IPS DF 19.7 (cell line): Measurements from ENCODE around the gene CUX1.

Experiments
- DNase-seq: peaks from one replicate; pipeline ENCODE4 v3.0.0-alpha.2; 2013; ENCODE audit warnings: low read depth, low spot score

CUX1 gene

DNA sequence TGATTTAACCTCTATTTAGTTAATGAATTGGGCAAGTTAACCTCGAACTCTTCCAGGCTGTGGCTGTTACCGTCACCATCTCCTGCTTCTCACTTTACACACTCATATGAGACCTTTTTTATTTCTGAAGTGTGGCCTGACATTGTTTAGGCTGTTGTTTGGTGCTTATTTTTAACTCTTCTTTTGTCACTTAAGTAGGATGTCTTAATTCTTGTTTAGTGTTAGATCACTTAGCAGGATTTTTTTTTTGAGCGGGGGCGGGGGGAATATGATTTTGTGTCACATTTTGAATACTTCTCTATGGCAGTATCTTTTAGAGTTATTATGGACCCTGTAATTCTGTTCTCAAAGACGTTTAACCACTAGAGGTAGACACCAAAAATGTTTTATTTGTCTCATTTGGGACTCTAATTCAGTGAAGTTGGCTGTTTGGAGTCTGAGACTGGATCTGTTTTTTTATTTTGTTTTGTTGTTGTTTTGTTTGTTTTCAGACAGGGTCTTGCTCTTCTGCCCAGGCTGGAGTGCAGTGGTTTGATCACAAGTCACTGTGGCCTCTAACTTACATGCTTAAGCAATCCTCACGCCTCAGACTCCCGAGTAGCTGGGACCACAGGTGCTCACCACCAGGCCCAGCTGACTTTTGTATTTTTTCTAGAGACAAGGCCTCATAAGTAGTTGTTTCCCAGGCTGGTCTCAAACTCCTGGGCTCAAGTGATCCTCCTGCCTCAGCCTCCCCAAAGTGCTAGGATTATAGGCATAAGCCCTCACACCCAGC lies 73.5 kb downstream of the CUX1 start:
- no peak for DNase-seq

DNA sequence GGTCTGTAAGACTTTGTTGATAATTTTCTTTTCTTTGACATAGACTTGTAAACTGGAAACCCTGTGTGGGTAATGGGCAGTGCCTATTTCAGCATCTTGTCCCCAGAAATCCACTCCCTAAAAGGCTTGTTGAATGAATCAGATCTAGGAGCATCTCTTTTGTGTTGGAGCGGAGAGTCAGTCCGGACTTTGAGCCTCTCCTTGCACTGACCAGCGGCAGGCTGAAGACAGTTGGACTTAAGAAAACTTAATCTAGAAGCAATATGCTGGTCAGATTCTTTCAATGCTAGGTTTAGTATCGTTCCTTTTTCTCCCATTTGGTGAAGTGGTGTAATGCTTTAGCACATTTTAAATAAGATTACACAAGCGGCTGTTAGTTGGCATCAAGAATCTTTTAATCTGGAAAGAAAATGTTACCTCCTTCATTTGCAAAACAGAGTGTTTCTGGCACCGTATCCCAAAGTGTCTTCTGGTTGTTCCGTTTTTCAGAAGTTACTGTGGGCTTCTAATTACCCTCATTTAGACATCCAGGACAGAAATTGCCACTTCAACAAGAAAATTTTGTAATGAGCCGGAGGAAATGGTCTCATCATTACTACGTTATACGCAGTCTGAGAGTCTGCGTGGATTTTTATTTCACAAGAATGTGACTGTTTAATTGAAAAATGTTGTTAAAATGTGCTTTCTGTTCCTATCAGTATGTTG lies 74.7 kb downstream of the CUX1 start:
- DNase-seq = no peak

DNA sequence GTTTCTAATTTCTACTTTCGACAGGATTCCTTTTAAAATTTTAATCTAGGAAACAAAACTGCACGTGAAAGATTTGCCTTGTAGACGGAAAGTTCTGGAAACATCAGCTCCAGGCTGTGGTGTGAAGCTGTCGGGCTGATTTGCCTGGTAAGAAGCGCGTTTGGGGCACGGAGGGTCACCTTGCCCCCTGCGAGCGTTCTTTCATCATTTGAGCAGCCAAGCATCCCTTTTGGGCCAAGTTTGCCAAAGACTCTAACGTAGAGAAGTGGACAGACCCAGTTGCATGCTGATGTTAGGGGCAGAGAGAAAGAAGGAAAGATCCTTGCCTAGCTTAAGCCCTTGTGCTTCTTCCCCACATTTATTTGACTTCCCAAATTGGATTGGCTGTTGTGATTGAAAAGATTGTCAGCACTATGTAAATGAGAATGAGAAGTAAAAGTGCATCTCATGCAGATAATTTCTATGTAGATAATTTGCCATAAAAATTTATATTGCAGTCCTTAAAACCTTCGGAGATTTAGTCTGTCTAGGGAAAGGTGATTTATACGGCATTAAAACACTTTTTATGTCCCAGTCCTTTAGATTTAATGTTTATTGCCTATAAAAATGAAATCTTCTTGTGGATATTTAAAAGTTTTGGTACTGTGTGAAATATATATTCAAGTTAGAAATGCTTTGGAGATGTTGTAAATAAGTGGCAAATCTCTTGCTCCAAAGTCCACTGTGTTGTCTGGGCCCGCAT lies 76.1 kb downstream of the CUX1 start:
- no peak for DNase-seq

DNA sequence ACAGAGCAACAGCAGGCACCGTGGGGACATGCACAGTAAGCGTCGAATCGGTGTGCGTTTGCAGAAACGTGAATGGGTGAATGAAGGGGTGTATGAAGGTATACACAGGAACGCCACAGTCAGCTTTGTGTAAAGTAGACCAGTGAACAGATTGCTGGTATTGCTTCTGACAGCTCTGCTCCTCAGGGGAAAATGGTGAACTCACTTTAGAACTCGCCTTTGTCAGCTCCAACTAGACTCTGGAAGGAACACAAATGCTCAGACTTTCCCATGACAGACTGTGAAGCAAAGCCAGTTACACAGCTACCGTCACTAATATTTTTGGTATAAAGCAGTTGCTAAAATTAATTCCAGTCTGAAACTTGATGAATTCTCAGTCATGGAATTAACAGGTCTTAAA lies 78.9 kb downstream of the CUX1 start:
- DNase-seq = no peak

DNA sequence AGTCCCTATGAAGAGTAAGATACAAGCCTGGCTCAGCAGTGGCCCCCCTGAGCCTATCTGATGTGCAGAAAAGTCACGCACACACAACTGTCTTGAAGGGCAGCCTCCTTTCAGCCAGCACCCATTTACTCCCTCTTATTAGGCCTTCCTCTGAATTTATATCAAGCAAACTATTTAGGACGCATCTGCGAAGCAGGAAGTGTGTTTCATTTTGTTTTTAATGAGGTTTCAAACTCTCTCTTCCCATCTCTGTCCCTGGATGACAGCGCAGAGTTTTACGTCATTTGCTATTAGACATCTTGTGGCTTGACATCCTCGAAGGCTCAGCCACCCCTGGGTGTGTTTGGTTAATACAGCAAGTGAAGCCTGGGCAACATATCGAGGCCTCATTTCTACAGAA lies 79.5 kb downstream of the CUX1 start:
- DNase-seq = no peak

DNA sequence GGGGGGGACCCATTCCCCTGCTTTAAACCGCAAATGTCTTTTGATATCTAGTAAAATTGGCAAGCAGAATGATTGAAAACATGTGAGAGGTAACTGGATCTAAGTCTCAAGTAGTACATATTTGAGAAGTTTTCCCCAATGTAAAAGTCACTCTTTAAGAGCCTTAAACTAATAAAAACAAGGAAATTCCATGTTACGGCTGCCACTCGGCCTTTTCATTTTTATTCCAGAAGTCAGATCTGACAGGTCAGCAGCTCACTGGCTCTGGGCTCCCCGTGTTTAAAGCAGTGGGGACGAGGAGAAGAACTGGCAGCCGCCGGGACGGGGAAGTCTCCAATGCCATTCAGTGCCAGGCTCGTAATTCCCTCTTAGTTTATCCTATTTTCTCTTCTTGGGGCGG lies 80.7 kb downstream of the CUX1 start:
- DNase-seq = no peak

DNA sequence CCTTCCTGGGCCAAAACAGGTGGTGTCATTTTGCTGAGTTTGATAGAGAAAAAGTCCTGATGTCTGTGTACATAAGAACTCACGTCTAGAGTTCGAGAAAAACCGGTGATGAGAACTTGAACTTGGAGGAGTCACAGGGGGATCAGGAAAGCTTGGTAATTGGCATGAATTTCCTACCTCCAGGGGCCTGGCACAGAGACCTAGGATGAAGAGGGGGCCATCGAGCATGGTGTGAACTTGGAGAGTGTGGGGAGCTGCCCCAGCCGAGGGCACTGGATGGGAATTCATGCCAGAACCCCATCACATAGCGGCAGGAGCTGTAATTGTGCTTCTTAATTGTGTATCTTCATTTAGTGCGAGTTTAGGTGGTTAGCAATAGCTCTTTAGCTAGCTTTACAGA lies 82.2 kb downstream of the CUX1 start:
- no peak for DNase-seq

DNA sequence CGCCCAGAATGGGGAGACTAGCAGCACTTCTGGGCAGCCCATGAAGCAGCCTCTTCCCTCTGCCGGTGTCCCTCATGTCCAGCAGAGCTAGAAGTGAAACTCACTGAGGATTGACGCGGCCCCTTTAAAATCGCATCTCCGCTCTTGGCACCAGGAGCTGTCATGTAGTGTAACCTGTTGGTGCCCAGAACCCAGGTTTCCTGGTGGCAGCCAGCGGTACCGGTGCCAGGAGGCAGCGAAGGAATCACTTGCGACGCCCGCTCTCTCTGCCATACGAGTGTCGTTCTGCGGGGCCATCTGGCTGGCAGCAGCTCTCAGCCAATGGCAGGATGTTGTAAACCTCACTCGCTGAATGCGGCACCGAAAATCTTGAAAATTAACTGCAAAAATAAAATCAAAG lies 82.7 kb downstream of the CUX1 start:
- no peak for DNase-seq

DNA sequence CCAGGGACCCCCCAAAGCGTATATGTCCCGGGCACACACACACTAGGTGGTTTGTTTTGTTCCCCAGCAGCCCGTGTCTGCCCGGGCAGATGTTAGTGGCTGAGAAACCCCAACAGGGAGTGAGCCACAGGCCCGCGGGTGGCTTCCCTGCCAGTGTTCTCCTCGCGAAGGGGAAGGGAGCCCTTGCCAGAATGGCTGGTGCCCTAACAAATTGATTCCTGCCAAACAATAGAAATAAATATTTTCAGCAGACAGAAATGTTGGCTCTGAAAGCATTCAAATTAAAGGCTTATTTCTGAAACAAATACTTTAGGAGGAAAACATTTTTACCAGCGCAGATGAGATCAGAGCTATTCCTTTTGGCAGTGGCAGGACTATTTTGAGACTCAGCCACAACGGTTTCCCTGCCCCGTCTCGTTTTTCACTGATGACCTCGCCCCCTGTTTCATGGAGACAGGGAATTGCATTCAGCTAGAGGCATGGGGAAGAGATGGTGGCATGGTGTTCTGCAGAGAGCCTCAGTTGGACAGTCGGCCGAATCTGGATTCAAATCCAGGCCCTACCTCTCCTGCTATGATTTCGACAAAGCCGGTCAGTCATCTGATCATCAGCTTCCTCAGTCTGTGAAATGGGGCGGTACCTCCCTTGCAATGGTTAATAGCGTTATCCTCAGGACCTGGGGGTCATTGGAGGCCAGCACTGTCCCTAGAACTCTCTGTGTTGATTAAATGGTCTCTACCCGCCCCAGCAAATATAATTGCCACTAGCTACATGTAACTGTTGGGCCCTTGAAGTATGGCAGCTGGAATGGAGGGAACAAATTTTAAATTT lies 84.5 kb downstream of the CUX1 start:
- DNase-seq = no peak

DNA sequence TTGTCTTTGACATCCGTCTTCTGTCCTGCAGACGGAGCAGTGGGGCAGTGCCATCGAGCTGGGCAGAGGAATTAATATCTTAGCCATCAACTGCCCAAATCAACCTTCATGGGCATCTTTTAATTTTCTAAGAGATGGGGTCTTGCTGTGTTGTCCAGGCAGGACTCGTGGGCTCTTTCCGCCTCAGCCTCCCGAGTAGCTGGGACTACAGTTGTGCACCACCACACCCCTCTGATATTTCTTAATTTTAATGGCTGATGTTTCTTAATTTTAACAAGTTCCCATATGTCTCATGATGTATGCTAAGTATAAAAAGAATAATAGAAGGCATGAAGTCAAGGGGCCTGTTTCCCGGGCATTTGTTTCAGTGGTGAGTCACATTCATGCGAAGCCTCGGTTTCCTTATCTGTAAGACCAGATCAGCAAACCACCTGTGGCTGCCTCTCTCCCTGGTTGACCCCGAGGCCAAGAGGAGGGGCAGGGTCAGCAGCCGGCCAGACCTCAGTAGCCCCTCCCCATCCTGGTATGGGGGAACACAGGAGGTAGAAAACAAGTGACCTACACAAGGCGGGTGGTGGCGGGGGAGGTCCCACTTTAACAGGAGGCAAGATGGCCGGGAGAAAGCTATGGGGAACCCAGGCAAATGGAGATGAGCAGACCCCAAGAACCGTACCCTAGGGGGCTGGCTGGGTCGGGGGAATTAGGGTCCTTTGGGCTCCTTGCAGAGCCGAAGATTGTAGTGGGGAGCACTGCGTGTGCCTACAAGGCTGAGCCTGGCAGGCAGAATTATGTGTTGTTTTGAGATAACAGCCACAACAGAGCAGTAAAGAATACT lies 85.5 kb downstream of the CUX1 start:
- DNase-seq = no peak

DNA sequence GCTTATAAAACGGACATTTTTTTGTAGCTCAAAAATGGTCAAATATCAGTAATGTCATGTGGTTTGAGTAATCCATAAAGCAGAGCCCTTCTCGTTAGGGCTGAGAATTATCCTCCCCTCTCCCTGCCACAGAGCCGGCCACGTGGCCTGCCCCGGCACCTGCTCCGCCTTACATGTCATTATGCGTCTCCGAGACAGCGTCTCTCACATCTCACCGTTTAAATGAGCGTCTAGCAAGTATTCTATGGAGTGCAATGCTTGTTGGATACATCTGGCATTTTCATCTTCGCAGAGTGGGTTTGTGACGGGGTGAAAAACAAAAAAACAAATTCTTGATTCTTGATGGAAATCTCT lies 86.1 kb downstream of the CUX1 start:
- DNase-seq = no peak

DNA sequence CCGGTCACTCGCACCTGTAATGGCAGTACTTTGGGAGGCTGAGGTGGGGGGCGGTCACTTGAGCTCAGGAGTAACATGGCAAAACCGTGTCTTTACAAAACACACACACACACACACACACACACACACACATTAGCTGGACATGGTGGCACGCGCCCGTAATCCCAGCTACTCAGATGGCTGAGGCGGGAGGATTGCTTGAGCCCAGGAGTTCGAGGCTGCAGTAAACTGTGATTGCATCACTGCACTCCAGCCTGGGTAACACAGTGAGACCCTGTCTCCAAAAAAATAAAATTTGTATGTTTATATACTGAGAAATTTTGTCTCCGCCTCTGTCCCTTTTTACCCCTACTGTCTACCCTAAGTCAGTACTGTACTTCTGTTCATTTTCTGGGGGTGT lies 86.6 kb downstream of the CUX1 start:
- no peak for DNase-seq

DNA sequence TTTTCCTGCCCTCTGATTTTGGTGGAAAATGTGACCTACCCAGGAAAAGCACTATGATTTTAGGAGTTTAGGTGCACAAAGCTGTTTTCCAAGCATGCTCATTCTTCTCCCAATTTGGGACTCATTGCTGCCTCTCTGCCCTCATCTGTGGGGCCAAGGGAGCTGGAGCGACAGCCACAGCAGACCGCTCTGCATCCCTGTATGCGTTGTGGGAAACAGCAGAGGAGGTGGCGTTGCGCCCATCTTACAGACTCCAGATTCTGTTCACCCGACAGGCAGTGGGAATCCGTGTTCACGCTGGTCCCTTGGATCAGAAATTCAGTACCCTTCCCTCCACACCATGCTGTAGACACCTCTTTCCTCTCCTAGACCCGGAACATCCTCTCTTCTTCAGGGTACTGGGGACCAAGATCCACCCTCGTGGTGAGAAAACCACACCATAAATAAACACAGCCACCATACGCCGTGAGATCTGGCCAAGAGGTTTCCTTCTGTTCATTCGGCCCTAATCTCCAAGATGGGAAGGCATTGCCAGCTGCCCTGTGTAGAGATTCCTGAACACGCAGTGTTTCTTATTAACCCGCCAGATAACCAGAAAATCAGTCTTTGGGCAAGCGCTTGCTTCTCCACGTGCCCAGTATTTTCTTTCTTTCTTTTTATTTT lies 87.9 kb downstream of the CUX1 start:
- no peak for DNase-seq

DNA sequence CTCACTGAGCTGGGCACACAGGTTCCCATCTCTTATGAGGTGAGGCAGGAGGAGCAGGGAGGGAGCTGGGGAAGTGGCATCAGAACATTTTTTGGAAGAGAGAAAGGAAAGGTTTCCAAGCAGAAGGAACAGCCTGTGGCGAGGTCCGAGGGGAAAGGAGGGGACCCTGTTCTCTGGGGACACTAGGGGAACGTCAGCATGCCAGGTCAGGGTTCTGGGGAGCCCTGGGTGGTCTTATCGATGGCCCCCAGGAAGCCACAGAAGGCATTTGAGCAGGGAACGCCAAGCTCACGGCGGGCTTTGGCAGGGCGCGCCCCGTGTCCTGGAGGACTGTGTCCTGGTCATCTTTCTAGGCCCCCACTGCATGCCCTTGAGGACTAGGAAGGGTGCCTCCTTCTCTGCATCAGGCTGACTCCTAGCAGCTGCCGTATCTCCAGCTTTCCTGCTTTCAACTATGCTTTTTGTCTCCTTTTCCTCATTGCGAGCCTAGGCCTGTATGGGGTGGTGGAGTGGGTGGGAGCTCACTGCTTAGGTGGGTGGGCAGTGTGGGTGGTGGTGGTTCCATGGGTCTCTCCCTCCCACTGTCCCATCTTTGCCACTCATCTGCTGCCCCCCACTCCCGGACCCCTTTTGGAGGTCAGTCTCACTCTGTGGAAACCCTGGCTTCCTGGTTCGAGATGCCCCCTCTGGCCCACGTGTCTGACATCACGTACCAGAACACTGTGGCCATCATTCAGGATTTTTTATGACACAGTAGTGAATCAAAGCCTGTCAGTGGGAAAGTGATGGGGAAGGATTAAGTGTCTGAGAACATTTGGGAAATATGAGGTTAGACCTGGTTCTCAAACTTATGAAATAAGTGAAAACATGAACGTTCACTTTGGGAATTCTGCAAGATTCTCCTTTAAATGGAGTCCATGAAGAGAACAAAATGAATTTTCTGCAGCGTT lies 89.1 kb downstream of the CUX1 start:
- no peak for DNase-seq

DNA sequence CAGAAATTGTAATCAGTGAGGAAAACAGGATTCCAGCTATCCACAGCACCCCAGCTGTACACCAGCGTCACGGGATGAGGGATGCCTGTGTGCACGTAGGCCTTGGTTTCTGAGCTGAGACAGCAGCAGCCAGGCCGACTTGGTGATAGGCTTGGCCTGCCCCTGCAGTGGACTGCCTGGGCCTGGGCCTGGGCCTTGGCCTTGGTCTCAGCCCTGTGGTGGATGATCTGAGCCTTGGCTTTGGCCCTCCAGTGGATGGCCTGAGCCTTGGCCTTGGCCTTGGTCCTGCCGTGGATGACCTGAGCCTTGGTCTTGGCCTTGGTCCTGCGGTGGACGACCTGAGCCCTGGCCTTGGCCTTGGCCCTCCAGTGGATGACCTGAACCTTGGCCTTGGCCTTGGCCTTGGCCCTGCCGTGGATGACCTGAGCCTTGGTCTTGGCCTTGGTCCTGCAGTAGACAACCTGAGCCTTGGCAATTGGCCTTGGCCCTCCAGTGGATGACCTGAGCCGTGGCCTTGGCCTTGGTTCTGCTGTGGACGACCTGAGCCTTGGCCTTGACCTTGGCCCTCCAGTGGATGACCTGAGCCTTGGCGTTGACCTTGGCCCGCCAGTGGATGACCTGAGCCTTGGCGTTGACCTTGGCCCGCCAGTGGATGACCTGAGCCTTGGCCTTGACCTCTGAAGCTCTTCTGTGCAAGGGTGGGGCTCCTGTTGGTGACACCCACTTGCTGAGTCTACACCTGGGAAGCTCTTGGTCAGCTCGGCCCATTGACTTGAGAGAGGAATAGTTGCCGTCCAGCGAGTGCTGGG lies 93.8 kb downstream of the CUX1 start:
- no peak for DNase-seq

DNA sequence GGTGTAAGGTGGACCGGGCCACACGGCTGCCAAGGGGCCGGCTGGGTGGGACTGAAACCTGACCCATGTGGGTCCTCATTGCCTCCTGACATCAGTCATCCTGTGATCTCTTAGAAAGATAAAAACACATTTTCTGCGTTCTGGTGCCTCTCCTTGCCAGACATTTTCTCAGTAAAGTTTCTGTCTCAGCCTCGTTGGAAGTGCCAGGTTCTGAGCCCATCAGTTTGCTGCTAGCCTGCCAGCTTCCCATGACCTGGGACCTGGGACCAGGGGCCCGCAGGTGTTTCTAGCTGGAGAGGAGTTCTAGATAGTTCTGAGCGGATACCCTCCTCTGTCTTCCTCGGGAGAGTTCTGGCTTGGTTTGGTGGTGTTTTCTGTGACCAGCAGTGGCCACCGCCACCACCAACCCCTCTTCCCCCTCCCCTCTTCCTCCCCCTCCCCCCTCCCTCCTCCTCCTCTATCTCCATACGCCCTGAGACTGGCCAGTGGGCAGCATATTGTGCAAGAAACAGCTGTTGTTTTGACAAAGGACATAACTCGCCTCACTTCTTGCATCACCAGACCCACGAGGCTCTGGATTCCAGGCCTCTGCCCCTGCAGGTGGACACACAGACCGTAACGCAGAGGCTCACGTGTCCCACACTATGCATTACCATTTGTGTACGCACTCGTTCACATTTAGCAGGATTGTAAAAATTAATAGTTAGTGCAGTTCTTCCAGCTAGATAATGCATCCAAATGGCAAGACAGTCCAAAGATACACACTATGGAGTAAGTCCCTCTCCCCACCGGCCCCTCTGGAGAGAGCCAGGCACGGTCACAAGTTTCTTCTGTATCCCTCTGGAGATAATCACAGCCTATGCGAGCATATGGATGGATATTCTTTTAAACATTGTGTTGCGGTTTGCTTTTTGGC lies 94.6 kb downstream of the CUX1 start:
- no peak for DNase-seq

DNA sequence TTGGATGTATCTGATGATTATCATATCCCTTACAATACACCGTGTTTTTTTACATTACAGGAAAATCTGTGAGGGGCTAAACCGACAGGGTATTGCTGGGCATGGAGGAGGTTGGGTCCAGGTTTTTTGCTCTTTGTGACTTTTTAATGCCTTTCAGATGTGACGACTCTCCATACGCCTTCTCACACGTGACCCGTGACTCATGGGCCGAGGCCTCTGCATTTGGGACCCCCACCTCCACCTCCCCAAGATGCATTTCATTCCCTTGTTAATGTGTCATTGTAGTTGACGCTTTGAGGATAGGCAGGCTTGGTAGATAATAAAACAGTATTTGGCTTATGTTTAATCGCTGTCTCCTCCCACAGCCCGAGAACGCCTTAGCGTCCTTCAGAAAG lies 95.3 kb downstream of the CUX1 start:
- DNase-seq = no peak
